OCI-LY7 (cell line): Measurements from ENCODE around the gene STMN3. TPM values are rescaled to one million over a fixed set of nuclear protein-coding genes. Genes with fewer than 3 reads are reported as not detected.

Source experiments
- BruUV-seq: library from RNA; stranded (reverse); fragments of 400-500 nt; replicated peaks from 2 replicates; lab custom pipeline; 2021; lab: Mats Ljungman, UMichigan
- CTCF ChIA-PET: fragments of 300-600 bp; sonication (Branson Sonifier 250); formaldehyde crosslinking; loops from one replicate; lab custom pipeline; 2022; ENCODE audit warnings: antibody characterized with exemption; ENCODE audit not compliant: unreplicated experiment; lab: Charles Lee
- POLR2A ChIA-PET: fragments of 300-600 bp; sonication (Branson Sonifier 250); formaldehyde crosslinking; loops from one replicate; lab custom pipeline; 2022; ENCODE audit warnings: antibody characterized with exemption; lab: Charles Lee
- DNase-seq: peaks from one replicate; pipeline ENCODE4 v3.0.0-alpha.2; 2015; ENCODE audit warnings: low spot score
- H2AFZ ChIP-seq: fragments of 200-600 bp; sonication (generic), shearing (Covaris generic); 2 replicates; pipeline ENCODE4 v1.6.1; 2014; ENCODE audit warnings: mild to moderate bottlenecking, antibody characterized with exemption, low read length, moderate library complexity
- H3K27ac ChIP-seq: fragments of 200-600 bp; sonication (generic); 2 replicates; pipeline ENCODE4 v1.5.1; 2014; ENCODE audit warnings: mixed run types, low read depth, mild to moderate bottlenecking, moderate library complexity, low read length, inconsistent platforms; ENCODE audit not compliant: poor library complexity, severe bottlenecking
- H3K36me3 ChIP-seq: fragments of 200-600 bp; sonication (generic); 2 replicates; pipeline ENCODE4 v1.6.1; 2014; ENCODE audit warnings: mild to moderate bottlenecking, antibody characterized with exemption, low read length, moderate library complexity, mixed read lengths; ENCODE audit not compliant: insufficient read depth
- H3K4me1 ChIP-seq: fragments of 200-600 bp; sonication (generic); 2 replicates; pipeline ENCODE4 v1.5.1; 2014; ENCODE audit warnings: mild to moderate bottlenecking, low read length; ENCODE audit not compliant: insufficient read depth, poor library complexity, severe bottlenecking
- H3K4me2 ChIP-seq: fragments of 200-600 bp; sonication (generic); 2 replicates; pipeline ENCODE4 v1.6.1; 2014; ENCODE audit warnings: mild to moderate bottlenecking, low read length
- H3K4me3 ChIP-seq: fragments of 200-600 bp; sonication (generic); 2 replicates; pipeline ENCODE4 v1.5.1; 2014; ENCODE audit warnings: mild to moderate bottlenecking, low read depth, low read length; ENCODE audit not compliant: poor library complexity, severe bottlenecking
- H3K79me2 ChIP-seq: fragments of 200-600 bp; sonication (generic); 2 replicates; pipeline ENCODE4 v1.6.1; 2016; ENCODE audit warnings: low read depth, mild to moderate bottlenecking, low read length, moderate library complexity, mixed read lengths; ENCODE audit not compliant: insufficient read depth
- H3K9me2 ChIP-seq: fragments of 200-600 bp; sonication (generic); 2 replicates; pipeline ENCODE4 v1.6.1; 2016; ENCODE audit warnings: mild to moderate bottlenecking, low read length, mixed read lengths; ENCODE audit not compliant: insufficient read depth
- H3K9me3 ChIP-seq: fragments of 200-600 bp; sonication (generic); 2 replicates; pipeline ENCODE4 v1.6.1; 2014; ENCODE audit warnings: mild to moderate bottlenecking, mixed run types, low read length, mixed read lengths
- H4K20me1 ChIP-seq: fragments of 200-600 bp; sonication (generic); 2 replicates; pipeline ENCODE4 v1.6.1; 2014; ENCODE audit warnings: mild to moderate bottlenecking, antibody characterized with exemption, low read length, moderate library complexity, mixed read lengths; ENCODE audit not compliant: insufficient read depth
- EZH2phosphoT487 ChIP-seq: fragments of 200-600 bp; sonication (generic); IDR thresholded peaks from 2 replicates; pipeline ENCODE4 v1.6.1; 2018; ENCODE audit warnings: low read depth, borderline replicate concordance, mild to moderate bottlenecking, mixed run types, antibody characterized with exemption, low read length, moderate library complexity, mixed read lengths
- intact Hi-C: fragments of 100-400 bp; cut with micrococcal nuclease; formaldehyde crosslinking; loops from one replicate; pipeline ENCODE4 v1.10.0; 2022; ENCODE audit not compliant: unreplicated experiment
- total RNA-seq, 2 experiments: library from RNA; depleted of rRNA in 1 of 2; stranded (reverse); fragments of >200 nt in 1 of 2; shearing (Covaris generic) in 1 of 2; gene quantifications; 2 replicates each; pipeline ENCODE4 v1.2.3, GENCODE V29; 2014 to 2022
- TF ChIP-seq, protein P1 (sequence below): fragments of 200-600 bp; sonication (generic); conservative IDR thresholded peaks from 2 replicates; pipeline ENCODE4 v1.5.1; 2014; ENCODE audit warnings: mild to moderate bottlenecking, antibody characterized with exemption, low read length, moderate library complexity, mixed read lengths

The STMN3 gene
- total RNA-seq, 2 experiments from 2014 or later: 6.7 TPM

DNA sequence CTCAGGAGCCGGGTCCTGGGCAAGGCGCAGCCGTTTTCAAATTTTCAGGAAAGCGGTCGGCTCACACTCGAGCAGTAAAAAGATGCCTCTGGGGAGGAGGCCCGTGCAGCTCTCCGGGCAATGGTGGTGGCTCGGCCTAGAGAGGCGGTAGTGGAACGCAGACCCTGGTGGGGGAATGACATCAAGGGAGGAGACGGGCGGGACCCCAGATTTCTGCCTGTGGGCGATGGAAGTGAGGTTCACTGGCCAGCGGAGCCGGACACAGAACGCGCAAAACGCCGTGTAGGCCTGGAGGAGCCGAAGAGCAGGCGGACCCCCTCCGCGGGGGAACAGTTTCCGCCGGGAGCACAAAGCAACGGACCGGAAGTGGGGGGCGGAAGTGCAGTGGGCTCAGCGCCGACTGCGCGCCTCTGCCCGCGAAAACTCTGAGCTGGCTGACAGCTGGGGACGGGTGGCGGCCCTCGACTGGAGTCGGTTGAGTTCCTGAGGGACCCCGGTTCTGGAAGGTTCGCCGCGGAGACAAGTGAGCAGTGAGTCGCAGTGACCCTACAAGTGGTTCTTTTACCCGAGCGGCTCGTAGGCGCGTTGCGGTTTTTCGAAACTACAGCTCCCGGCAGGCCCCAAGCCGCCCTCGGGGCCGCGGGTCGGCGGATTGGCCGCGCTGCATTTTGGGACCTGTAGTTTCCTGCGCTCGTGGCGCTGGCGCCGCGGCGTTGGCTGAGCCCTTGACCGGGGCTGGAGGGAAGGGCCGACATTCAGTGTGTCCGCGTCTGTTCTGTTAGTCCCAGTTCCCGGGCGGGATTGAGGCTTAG, 4.9 kb upstream of the STMN3 start, which contains the start of gene RTEL1:
TSS of gene RTEL1 (plus strand) at position 376 of the 812 bp plus-strand sequence. CDS start 1,091 bp downstream, outside the sequence.
- Histone ChIP-seq H3K27ac (peak within 1 kb of the TSS; percentile 57), H3K36me3 (peaks cover 25% of the 10 kb centered on the region; the same call in 1 of the 2 replicates), H3K4me3 (peak within 1 kb of the TSS; percentile 94), H4K20me1 (no peaks in the 10 kb centered on the region), H3K4me2 (peak within 1 kb of the TSS; percentile 90), H3K79me2 (peaks cover 13% of the 10 kb centered on the region; the same call in 1 of the 2 replicates), H3K9me2 (no peaks in the 10 kb centered on the region), H3K4me1 (peaks cover 12% of the 10 kb centered on the region), H3K9me3 (no peaks in the 10 kb centered on the region), H2AFZ (peak within 1 kb of the TSS; percentile 88)
- intact Hi-C loops: no loop called here
- ChIA-PET CTCF (interaction anchor here (1.0 kb wide), 1 partner anchor 16 kb away, joined by 10 read pairs; no protein-coding TSS in a partner anchor), POLR2A (interaction anchor here (0.6 to 1.3 kb wide), 5 partner anchors 8 to 699 kb away, joined by 3 to 4 read pairs (median 3); partner anchors contain the start of genes LIME1 and PTK6)
- DNase-seq: peak; percentile 90
- TF ChIP-seq EZH2phosphoT487: no peak
- TF ChIP-seq, protein P1, sequence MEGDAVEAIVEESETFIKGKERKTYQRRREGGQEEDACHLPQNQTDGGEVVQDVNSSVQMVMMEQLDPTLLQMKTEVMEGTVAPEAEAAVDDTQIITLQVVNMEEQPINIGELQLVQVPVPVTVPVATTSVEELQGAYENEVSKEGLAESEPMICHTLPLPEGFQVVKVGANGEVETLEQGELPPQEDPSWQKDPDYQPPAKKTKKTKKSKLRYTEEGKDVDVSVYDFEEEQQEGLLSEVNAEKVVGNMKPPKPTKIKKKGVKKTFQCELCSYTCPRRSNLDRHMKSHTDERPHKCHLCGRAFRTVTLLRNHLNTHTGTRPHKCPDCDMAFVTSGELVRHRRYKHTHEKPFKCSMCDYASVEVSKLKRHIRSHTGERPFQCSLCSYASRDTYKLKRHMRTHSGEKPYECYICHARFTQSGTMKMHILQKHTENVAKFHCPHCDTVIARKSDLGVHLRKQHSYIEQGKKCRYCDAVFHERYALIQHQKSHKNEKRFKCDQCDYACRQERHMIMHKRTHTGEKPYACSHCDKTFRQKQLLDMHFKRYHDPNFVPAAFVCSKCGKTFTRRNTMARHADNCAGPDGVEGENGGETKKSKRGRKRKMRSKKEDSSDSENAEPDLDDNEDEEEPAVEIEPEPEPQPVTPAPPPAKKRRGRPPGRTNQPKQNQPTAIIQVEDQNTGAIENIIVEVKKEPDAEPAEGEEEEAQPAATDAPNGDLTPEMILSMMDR: no peak
- no TSS peak for BruUV-seq

DNA sequence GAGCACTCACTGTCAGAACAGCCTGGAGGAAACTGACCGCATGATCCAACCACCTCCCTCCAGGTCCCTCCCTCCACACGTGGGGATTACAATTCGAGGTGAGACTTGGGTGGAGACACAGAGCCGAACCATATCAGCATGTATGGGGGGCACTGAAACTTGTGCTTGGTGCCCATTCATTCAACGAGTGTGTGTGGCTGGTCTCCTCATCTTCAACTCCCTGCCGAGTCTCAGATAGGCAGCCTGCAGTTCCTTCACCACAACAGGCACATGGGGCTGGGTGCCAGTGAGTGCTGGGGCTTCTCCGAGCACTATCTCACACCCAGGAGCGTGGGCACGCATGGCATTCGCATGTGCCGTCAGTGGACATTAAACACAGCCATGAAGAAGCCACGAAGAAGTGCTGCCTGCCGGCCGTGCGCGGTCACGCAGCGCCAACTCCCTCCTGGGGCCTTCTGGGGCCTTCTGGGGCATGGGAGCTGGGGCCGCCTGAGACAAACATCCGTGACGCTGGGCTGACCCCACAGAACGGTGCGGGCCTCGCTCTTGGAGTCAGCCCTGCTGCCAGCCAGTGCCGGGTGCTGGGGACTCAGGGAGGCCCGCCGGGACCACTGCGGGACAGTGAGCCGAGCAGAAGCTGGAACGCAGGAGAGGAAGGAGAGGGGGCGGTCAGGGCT, 4.2 kb upstream of the STMN3 start:
- Histone ChIP-seq H3K9me2 (no peaks in the 10 kb centered on the region), H3K4me1 (peaks cover 17% of the 10 kb centered on the region), H2AFZ (peak overlapping the region; percentile 88), H4K20me1 (no peaks in the 10 kb centered on the region), H3K36me3 (peaks cover 17% of the 10 kb centered on the region; the same call in 1 of the 2 replicates), H3K9me3 (no peaks in the 10 kb centered on the region), H3K4me3 (peak overlapping the region; percentile 94), H3K79me2 (peaks cover 13% of the 10 kb centered on the region; the same call in 1 of the 2 replicates), H3K27ac (no peak overlapping the region), H3K4me2 (peak overlapping the region; percentile 90)
- ChIA-PET POLR2A (interaction anchor here (1.0 to 1.3 kb wide), 3 partner anchors 14 to 120 kb away, joined by 3 to 4 read pairs (median 3); partner anchors contain the start of genes LIME1 and PTK6), CTCF (no interaction called here)
- TF ChIP-seq EZH2phosphoT487: no peak
- TF ChIP-seq, protein P1: no peak
- DNase-seq: no peak
- no TSS peak for BruUV-seq
- intact Hi-C loops: no loop called here
